Measurements from ENCODE around the gene SCUBE3.

SCUBE3 gene

GRCh38 chr6:35199866-35200265, 13.9 kb upstream of the SCUBE3 start:
- POLR2A ChIA-PET = no interaction called here

GRCh38 chr6:35202066-35202546, 11.7 kb upstream of the SCUBE3 start:
- no peak for DNase-seq (ENCODE audit: low read depth, low spot score)
- TF ChIP-seq, protein P1, sequence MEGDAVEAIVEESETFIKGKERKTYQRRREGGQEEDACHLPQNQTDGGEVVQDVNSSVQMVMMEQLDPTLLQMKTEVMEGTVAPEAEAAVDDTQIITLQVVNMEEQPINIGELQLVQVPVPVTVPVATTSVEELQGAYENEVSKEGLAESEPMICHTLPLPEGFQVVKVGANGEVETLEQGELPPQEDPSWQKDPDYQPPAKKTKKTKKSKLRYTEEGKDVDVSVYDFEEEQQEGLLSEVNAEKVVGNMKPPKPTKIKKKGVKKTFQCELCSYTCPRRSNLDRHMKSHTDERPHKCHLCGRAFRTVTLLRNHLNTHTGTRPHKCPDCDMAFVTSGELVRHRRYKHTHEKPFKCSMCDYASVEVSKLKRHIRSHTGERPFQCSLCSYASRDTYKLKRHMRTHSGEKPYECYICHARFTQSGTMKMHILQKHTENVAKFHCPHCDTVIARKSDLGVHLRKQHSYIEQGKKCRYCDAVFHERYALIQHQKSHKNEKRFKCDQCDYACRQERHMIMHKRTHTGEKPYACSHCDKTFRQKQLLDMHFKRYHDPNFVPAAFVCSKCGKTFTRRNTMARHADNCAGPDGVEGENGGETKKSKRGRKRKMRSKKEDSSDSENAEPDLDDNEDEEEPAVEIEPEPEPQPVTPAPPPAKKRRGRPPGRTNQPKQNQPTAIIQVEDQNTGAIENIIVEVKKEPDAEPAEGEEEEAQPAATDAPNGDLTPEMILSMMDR (IDR thresholded peaks at IDR 0.05; ENCODE audit: insufficient read depth, low read length, missing control alignments) = no peak
- ChIA-PET CTCF (interaction anchor here (0.6 to 15.4 kb wide), 9 partner anchors 9 to 216 kb away, joined by 3 to 179 read pairs (median 6); no protein-coding TSS in a partner anchor), POLR2A (no interaction called here)
- no peak overlapping the region for H3K4me3 ChIP-seq (ENCODE audit: low read depth, low read length)

More at GRCh38 chr6:35199866-35200265, 13.9 kb upstream of the SCUBE3 start:
- H3K4me3 ChIP-seq (ENCODE audit: low read depth, low read length) = no peak overlapping the region
- CTCF ChIA-PET = interaction anchor here (1.2 to 15.4 kb wide), 5 partner anchors 7 to 214 kb away, joined by 3 to 179 read pairs (median 118); no protein-coding TSS in a partner anchor
- TF ChIP-seq, protein P1 (IDR thresholded peaks at IDR 0.05; ENCODE audit: insufficient read depth, low read length, missing control alignments) = no peak
- DNase-seq (ENCODE audit: low read depth, low spot score) = no peak

DNA sequence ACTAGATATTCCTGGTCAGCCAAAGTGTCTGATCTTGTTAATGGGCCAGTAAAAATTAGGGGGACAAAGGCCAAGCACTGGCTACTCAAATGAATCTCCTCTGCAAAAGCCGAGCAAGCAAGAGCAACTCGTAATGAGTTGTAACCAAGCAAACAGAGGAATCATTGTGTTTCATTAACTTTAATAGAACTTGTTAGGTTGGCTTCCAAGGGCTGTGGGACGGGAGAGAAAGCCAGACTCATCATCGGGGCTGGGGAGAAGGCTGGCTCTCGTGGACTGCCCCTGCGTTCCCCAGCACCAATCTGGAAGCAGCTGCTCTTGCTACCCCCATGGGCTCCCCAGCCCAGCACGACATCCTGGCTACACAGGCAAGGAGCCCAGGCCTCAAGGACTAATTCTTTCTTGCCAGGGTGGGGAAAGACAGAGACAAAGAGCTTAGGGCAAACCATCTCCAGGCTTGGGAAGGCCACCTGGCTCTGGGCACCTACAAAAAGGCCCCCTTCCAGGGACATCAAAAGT, 10.5 kb upstream of the SCUBE3 start:
- TF ChIP-seq, protein P1 (IDR thresholded peaks at IDR 0.05; ENCODE audit: insufficient read depth, low read length, missing control alignments) = no peak
- ChIA-PET CTCF (interaction anchor here (1.0 to 15.4 kb wide), 13 partner anchors 10 to 217 kb away, joined by 3 to 179 read pairs (median 38); partner anchors contain the start of gene SCUBE3), POLR2A (no interaction called here)
- H3K4me3 ChIP-seq (ENCODE audit: low read depth, low read length) = no peak overlapping the region
- no peak for DNase-seq (ENCODE audit: low read depth, low spot score)

- TF ChIP-seq, protein P1 (IDR thresholded peaks at IDR 0.05; ENCODE audit: insufficient read depth, low read length, missing control alignments) = no peak
- DNase-seq (ENCODE audit: low read depth, low spot score) = no peak
- no peak overlapping the region for H3K4me3 ChIP-seq (ENCODE audit: low read depth, low read length)
- ChIA-PET CTCF (interaction anchor here (1.3 to 15.4 kb wide), 17 partner anchors 10 to 1041 kb away, joined by 3 to 179 read pairs (median 15); partner anchors contain the start of gene SCUBE3), POLR2A (no interaction called here)
Measured at GRCh38 chr6:35203680-35204079, 10.1 kb upstream of the SCUBE3 start.

DNA sequence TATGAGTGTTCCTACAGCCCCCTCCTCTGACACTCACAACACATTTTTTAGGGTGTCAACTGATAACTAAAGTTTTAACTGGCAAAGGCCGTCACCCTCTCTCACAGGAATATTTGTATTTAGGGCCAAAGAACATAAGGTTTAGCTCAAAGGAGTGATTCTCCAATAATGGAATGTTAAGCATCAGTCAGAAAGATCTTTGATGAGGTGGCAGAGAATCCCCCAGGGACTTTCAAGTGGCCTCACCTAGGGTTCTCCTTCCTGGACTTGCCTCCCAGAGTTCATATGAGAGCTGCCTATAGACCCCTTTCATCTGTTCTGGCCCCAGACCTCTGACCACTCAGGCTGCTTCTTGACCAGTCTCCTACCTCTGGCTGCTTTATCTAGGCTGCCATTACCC, 7.4 kb upstream of the SCUBE3 start:
- ChIA-PET POLR2A (no interaction called here), CTCF (interaction anchor here (0.8 to 15.4 kb wide), 21 partner anchors 8 to 220 kb away, joined by 3 to 179 read pairs (median 12); partner anchors contain the start of gene SCUBE3)
- no peak overlapping the region for H3K4me3 ChIP-seq (ENCODE audit: low read depth, low read length)
- TF ChIP-seq, protein P1 (IDR thresholded peaks at IDR 0.05; ENCODE audit: insufficient read depth, low read length, missing control alignments) = no peak
- no peak for DNase-seq (ENCODE audit: low read depth, low spot score)

DNA sequence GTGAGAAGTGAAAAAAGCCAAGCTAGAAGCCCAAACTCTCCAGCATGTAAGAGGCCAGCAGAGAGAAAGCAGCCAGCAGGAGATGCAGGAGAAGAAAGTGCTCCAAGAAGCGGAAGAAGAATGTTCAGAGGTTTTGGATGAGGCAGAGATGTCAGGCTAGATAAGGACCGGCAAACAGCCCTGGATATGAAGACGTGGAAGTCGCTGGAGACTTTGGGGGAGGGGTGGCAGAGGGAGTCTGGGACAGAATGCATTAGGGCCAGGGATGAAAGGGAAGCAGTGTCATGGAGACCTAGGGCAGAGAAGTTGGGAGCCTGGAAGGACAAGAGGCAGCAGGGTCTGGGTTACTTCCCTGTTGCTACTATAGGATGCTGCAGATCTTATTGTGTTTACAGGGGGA, 5.3 kb upstream of the SCUBE3 start:
- ChIA-PET POLR2A (no interaction called here), CTCF (interaction anchor here (0.5 to 15.4 kb wide), 12 partner anchors 10 to 222 kb away, joined by 3 to 179 read pairs (median 11); no protein-coding TSS in a partner anchor)
- no peak for DNase-seq (ENCODE audit: low read depth, low spot score)
- TF ChIP-seq, protein P1 (IDR thresholded peaks at IDR 0.05; ENCODE audit: insufficient read depth, low read length, missing control alignments) = no peak
- H3K4me3 ChIP-seq (ENCODE audit: low read depth, low read length) = no peak overlapping the region
